HCEC 1CT (cell line): Measurements from ENCODE around the gene TRPM6.
"Not testable (repeated sequence)": the region's sequence is repeated elsewhere in the genome, so short reads cannot be mapped to it uniquely, and the experiment has no call there.

Source experiments
- DNase-seq: peaks from one replicate; pipeline ENCODE4 v3.0.0-alpha.2; 2017

TRPM6 gene

GRCh38 chr9:74887041-74887980 is at the start of gene TRPM6:
TRPM6 (minus strand) TSS chr9:74887921; CDS start chr9:74887856, 65 bp downstream.
- peak; percentile 67 for DNase-seq

- no peak for DNase-seq
Measured at GRCh38 chr9:74935008-74935407, 47.3 kb upstream of the TRPM6 start.

GRCh38 chr9:74921737-74922136 is 34.0 kb upstream of the TRPM6 start:
- no peak for DNase-seq

- peak; percentile 2 for DNase-seq
Measured at GRCh38 chr9:74920944-74921626, 33.4 kb upstream of the TRPM6 start.

GRCh38 chr9:74910036-74910435 is 22.3 kb upstream of the TRPM6 start:
- DNase-seq = no peak

GRCh38 chr9:74908665-74909064 is 20.9 kb upstream of the TRPM6 start:
- DNase-seq = no peak

GRCh38 chr9:74907085-74907484 is 19.4 kb upstream of the TRPM6 start:
- DNase-seq = no peak

- no peak for DNase-seq
Measured at GRCh38 chr9:74901001-74901400, 13.3 kb upstream of the TRPM6 start.

GRCh38 chr9:74888449-74888848 is 728 bp upstream of the TRPM6 start:
- DNase-seq = not testable (repeated sequence)

- DNase-seq = no peak
Measured at GRCh38 chr9:74887981-74888370, 255 bp upstream of the TRPM6 start.

- no peak for DNase-seq
Measured at GRCh38 chr9:74876382-74876949, 11.3 kb downstream of the TRPM6 start.

GRCh38 chr9:74875656-74876055 is 12.1 kb downstream of the TRPM6 start:
- no peak for DNase-seq

- no peak for DNase-seq
Measured at GRCh38 chr9:74874220-74874619, 13.5 kb downstream of the TRPM6 start.

- no peak for DNase-seq
Measured at GRCh38 chr9:74872619-74873233, 15.0 kb downstream of the TRPM6 start.

GRCh38 chr9:74867483-74867882 is 20.2 kb downstream of the TRPM6 start:
- DNase-seq = no peak

- DNase-seq = no peak
Measured at GRCh38 chr9:74865177-74865576, 22.5 kb downstream of the TRPM6 start.

- no peak for DNase-seq
Measured at GRCh38 chr9:74861773-74862474, 25.8 kb downstream of the TRPM6 start.

- no peak for DNase-seq
Measured at GRCh38 chr9:74861071-74861470, 26.6 kb downstream of the TRPM6 start.

- not testable (repeated sequence) for DNase-seq
Measured at GRCh38 chr9:74860247-74860646, 27.5 kb downstream of the TRPM6 start.

- DNase-seq = no peak
Measured at GRCh38 chr9:74859786-74860185, 27.9 kb downstream of the TRPM6 start.

GRCh38 chr9:74858751-74859414 is 28.8 kb downstream of the TRPM6 start:
- DNase-seq = no peak

- DNase-seq = no peak
Measured at GRCh38 chr9:74856989-74857388, 30.7 kb downstream of the TRPM6 start.
